ENCODE results near the gene CPT1C. TPM values are rescaled to one million over a fixed set of nuclear protein-coding genes. Genes with fewer than 3 reads are reported as not detected.

Gene CPT1C
- total RNA-seq (2012; rRNA removed) (14.2 and 14.7 TPM in 2 replicates), polyA plus RNA-seq (2012; rRNA removed) (53.1 and 56.1 TPM in 2 replicates), Bru-seq, nascent RNA (percentile 55 among the genes with signal in this experiment), BruChase-seq, experiment 1, labeled RNA remaining after a 6-hour chase (percentile 75 among the genes with signal in this experiment), BruChase-seq, experiment 2, labeled RNA remaining after a 2-hour chase (percentile 66 among the genes with signal in this experiment)
- polyA plus RNA-seq (2012; cell fraction: cytosol; rRNA removed) = 21.9 and 40.7 TPM in 2 replicates
- 314 and 515 TPM in 2 replicates for polyA plus RNA-seq (2012; cell fraction: nucleus; rRNA removed; ENCODE audit: low replicate concordance)
- long read RNA-seq, partial matches to known transcripts = 27 of 47 reads
- long read RNA-seq, other reads (novel, unspliced or antisense) = 15 of 47 reads

DNA sequence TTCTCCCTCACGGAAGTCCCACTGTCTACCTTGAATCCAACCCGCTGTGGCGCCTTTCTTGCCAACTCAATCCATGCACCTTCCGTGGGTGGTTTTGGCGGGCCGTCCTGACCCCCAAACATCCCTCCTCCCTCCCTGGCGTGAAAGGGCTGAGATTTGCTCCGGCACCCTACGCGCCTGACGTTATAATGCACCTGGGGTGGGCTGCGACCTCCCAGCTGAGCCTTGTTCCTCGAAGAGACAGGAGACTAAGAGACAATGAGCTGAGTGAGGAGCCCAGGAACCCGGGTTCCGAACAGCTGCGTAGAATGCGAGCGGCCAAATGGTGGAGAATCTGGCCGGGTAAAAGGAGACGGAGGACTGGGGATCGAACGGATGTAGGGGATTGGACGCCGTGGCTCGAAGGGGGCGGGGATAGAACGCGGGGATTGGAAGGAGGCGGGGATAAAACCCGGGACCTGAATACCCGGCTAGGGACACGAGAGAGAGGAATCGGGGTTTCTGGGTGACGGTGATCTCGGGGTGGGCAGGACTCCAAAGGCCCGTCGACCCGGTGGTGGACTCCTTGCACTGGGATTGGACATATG lies at the start of gene CPT1C:
Gene CPT1C (plus strand): TSS at position 461 of the 587 bp plus-strand sequence. CDS start 1,137 bp downstream, outside the sequence.
- Histone ChIP-seq H2BK15ac (ENCODE audit: low read depth, low read length) (no peak within 1 kb of the TSS; the same call in 2 of the 3 replicates), H3K4me3 (ENCODE audit: insufficient read depth, low read depth, low read length) (peak within 1 kb of the TSS; percentile 69), H3K9me3 (ENCODE audit: control insufficient read depth, insufficient read depth, low read length) (no peaks in the 10 kb centered on the region), H3K14ac (replicated peaks; ENCODE audit: low read depth, low read length) (peak within 1 kb of the TSS; percentile 98), H2AK9ac (replicated peaks; ENCODE audit: low read depth, low read length, poor library complexity) (peak within 1 kb of the TSS; percentile 92), H3K4ac (ENCODE audit: low read depth, low read length) (peak within 1 kb of the TSS; percentile 74), H3K27ac (ENCODE audit: insufficient read depth, low read length) (peak within 1 kb of the TSS; percentile 66), H3K18ac (ENCODE audit: low read depth, low read length) (peak within 1 kb of the TSS; percentile 67), H3K4me1 (ENCODE audit: control insufficient read depth, insufficient read depth, low read length) (peaks cover 9% of the 10 kb centered on the region), H4K8ac (ENCODE audit: low read depth in 2 of 2, low read length in 2 of 2) (peak within 1 kb of the TSS; percentile 98 to 99), H4K5ac (ENCODE audit: low read depth, low read length) (peak within 1 kb of the TSS; percentile 89), H3K9me1 (ENCODE audit: insufficient read depth, low read length) (peaks cover 5% of the 10 kb centered on the region; the same call in 1 of the 2 replicates), H2BK5ac (ENCODE audit: low read depth, low read length, poor library complexity, severe bottlenecking) (peak within 1 kb of the TSS; percentile 62), H2AFZ (replicated peaks; ENCODE audit: low read length, poor library complexity) (peak within 1 kb of the TSS; percentile 96), H3K27me3 (ENCODE audit: control insufficient read depth, insufficient read depth, low read length) (no peaks in the 10 kb centered on the region), H2AK5ac (ENCODE audit: low read depth, low read length) (peak within 1 kb of the TSS; percentile 88), H3K79me1 (ENCODE audit: low read depth in 1 of 2, low read length in 2 of 2) (peaks cover 6 to 44% of the 10 kb centered on the region in 2 experiments; a peak in 3 of 4 replicates), H3K36me3 (ENCODE audit: control insufficient read depth, insufficient read depth, low read length) (peaks cover 19% of the 10 kb centered on the region), H2BK120ac (ENCODE audit: low read depth, low read length) (peak within 1 kb of the TSS; percentile 72), H3K56ac (ENCODE audit: extremely low read depth, insufficient read depth, low read length) (peak within 1 kb of the TSS; percentile 50), H3K9ac (ENCODE audit: low read depth, low read length) (peak within 1 kb of the TSS; percentile 76), H3K23ac (ENCODE audit: low read depth, low read length) (peak within 1 kb of the TSS; percentile 90), H4K91ac (ENCODE audit: insufficient read depth, low read depth, low read length) (peak within 1 kb of the TSS; percentile 94), H4K20me1 (ENCODE audit: insufficient read depth, low read length) (peaks cover 15% of the 10 kb centered on the region), H3K4me2 (ENCODE audit: low read depth, low read length) (peak within 1 kb of the TSS; percentile 96), H2BK20ac (ENCODE audit: low read depth, low read length) (peak within 1 kb of the TSS; percentile 22; the same call in 1 of the 2 replicates)
- in situ Hi-C loops (cut with MboI; ENCODE audit: low sequenced_read_pairs) (no loop called here), dilution Hi-C loops (cut with HindIII; ENCODE audit: low sequenced_read_pairs, unreplicated experiment) (no loop called here), intact Hi-C loops (cut with micrococcal nuclease) (loop anchor here (2.0 to 5.0 kb wide), 2 partner anchors 76 to 112 kb away; partner anchors contain the start of gene AP2A1)
- ChIA-PET CTCF (no interaction called here), POLR2A (ENCODE audit: unreplicated experiment) (interaction anchor here (0.6 to 1.0 kb wide), 3 partner anchors 14 to 112 kb away, joined by 4 to 8 read pairs (median 7); partner anchors contain the start of gene PRMT1)
- no TSS peak for BruUV-seq (replicated peaks)
- DNase-seq (peak; percentile 79), ATAC-seq (ENCODE audit: low read depth) (peak; percentile 93)
- 0% methylated on average over 5 of the region's 38 CpGs; no CpG with 5 or more reads in 1 of the 2 experiments for WGBS, 2 experiments (ENCODE audit: extremely low coverage in 2 of 2, insufficient read length in 1 of 2)
- TF ChIP-seq, protein P1, sequence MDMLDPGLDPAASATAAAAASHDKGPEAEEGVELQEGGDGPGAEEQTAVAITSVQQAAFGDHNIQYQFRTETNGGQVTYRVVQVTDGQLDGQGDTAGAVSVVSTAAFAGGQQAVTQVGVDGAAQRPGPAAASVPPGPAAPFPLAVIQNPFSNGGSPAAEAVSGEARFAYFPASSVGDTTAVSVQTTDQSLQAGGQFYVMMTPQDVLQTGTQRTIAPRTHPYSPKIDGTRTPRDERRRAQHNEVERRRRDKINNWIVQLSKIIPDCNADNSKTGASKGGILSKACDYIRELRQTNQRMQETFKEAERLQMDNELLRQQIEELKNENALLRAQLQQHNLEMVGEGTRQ (IDR thresholded peaks at IDR 0.05; ENCODE audit: low read depth, low read length) = no peak
- TF ChIP-seq POLR2A (IDR thresholded peaks at IDR 0.05; ENCODE audit: low read depth, low read length) = peak; percentile 73; the same call in 1 of the 2 replicates
